Gastrocnemius medialis (tissue), 4 donors: Measurements from ENCODE around the gene ZNF800. TPM values are rescaled to one million over a fixed set of nuclear protein-coding genes. Genes with fewer than 3 reads are reported as not detected.

ENCODE experiments used
- ATAC-seq, 2 donors: fragments of 150-250 bp; one replicate each; pipeline ENCODE4 v1.9.1; 2016
- DNase-seq, 2 donors: peaks; one replicate each; pipeline ENCODE4 v3.0.0-alpha.2; 2019
- H3K27ac ChIP-seq, 4 donors: fragments of 200-600 bp; sonication (generic); 1 replicate in 1 of 4; 2 replicates in 3 of 4; pipeline ENCODE4 v1.5.1; 2016 to 2018; ENCODE audit warnings: mild to moderate bottlenecking in 2 of 4, moderate library complexity in 1 of 4
- H3K27me3 ChIP-seq, 3 donors: fragments of 200-600 bp; sonication (generic) in 2 of 3; 1 replicate in 1 of 3; 2 replicates in 2 of 3; pipeline versions ENCODE4 v1.5.1 to v1.6.0; 2016 to 2019; ENCODE audit warnings: mild to moderate bottlenecking in 1 of 3, moderate library complexity in 1 of 3
- H3K36me3 ChIP-seq, 2 donors: fragments of 200-600 bp; sonication (generic) in 1 of 2; one replicate each; pipeline ENCODE4 v1.5.1; 2017 to 2018
- H3K4me1 ChIP-seq, 2 donors: fragments of 200-600 bp; sonication (generic) in 1 of 2; one replicate each; pipeline ENCODE4 v1.5.1; 2016 to 2017; ENCODE audit warnings: mild to moderate bottlenecking in 2 of 2
- H3K4me3 ChIP-seq, 4 donors: fragments of 200-600 bp; sonication (generic) in 3 of 4; 1 replicate in 1 of 4; 2 replicates in 3 of 4; pipeline ENCODE4 v1.5.1; 2016 to 2019; ENCODE audit warnings: mild to moderate bottlenecking in 2 of 4
- H3K9me3 ChIP-seq, 3 donors: fragments of 200-600 bp; sonication (generic) in 2 of 3; 1 replicate in 1 of 3; 2 replicates in 2 of 3; pipeline ENCODE4 v1.5.1; 2016 to 2019
- CTCF ChIP-seq, 5 experiments: fragments of 450-650 bp in 3 of 5; fragments of 200-600 bp in 2 of 5; sonication (generic) in 2 of 5; IDR thresholded peaks in 4 of 5; conservative IDR thresholded peaks in 1 of 5; 1 replicate in 4 of 5; 2 replicates in 1 of 5; pipeline ENCODE4 v1.5.1; 2016 to 2019; ENCODE audit warnings: antibody characterized with exemption in 5 of 5, mild to moderate bottlenecking in 3 of 5, moderate library complexity in 3 of 5
- POLR2A ChIP-seq, 2 donors: fragments of 450-650 bp; IDR thresholded peaks; one replicate each; pipeline ENCODE4 v1.6.1; 2017; ENCODE audit warnings: antibody characterized with exemption in 2 of 2, mild to moderate bottlenecking in 2 of 2, moderate library complexity in 2 of 2
- in situ Hi-C, 4 donors: fragments of 200-750 bp; cut with MboI; loops; one replicate each; pipeline versions ENCODE4 v1.15.0 to v1.8.0; 2017; ENCODE audit warnings: low sequenced_read_pairs in 4 of 4
- intact Hi-C: fragments of 100-400 bp; cut with DNase I; formaldehyde crosslinking; loops from one replicate; pipeline ENCODE4 v1.15.1; 2023; ENCODE audit warnings: low total_unique reads
- total RNA-seq, 4 donors: library from RNA; depleted of rRNA; stranded (reverse); fragments of >200 nt; gene quantifications; one replicate each; pipeline versions ENCODE4 v1.1.0 to v1.2.3, GENCODE V29; 2016

ZNF800 gene
- total RNA-seq, 4 donors from 2014 or later = 22.1 to 41.3 (median 30.1) TPM

- intact Hi-C loops (no loop called here), in situ Hi-C loops (no loop called here)
- Histone ChIP-seq H3K4me3 (no peak overlapping the region), H3K4me1 (no peaks in the 10 kb centered on the region), H3K27me3 (peaks cover 0 to 4% (median 0%) of the 10 kb centered on the region in 3 donors), H3K27ac (no peak overlapping the region), H3K9me3 (no peaks in the 10 kb centered on the region), H3K36me3 (no peaks in the 10 kb centered on the region)
- DNase-seq (no peak), ATAC-seq (no peak)
- TF ChIP-seq POLR2A (IDR thresholded peaks at IDR 0.05) = no peak
- no peak for TF ChIP-seq CTCF (IDR thresholded peaks at IDR 0.05 in 4 of 5, conservative IDR thresholded peaks at IDR 0.05 in 1 of 5)
These were observed 70.2 kb downstream of the ZNF800 start for GRCh38 chr7:127322351-127322750.

- no peak for ATAC-seq
- TF ChIP-seq POLR2A (IDR thresholded peaks at IDR 0.05) (no peak), CTCF (IDR thresholded peaks at IDR 0.05 in 4 of 5, conservative IDR thresholded peaks at IDR 0.05 in 1 of 5) (no peak)
- in situ Hi-C loops = no loop called here
These were observed 71.5 kb downstream of the ZNF800 start for GRCh38 chr7:127320974-127321373.

More at GRCh38 chr7:127320974-127321373, 71.5 kb downstream of the ZNF800 start:
- DNase-seq = no peak
- H3K27ac ChIP-seq = no peak overlapping the region
- no peak overlapping the region for H3K4me3 ChIP-seq
- no peaks in the 10 kb centered on the region for H3K4me1 ChIP-seq
- H3K36me3 ChIP-seq = no peaks in the 10 kb centered on the region
- peaks cover 0 to 4% (median 0%) of the 10 kb centered on the region in 3 donors for H3K27me3 ChIP-seq
- H3K9me3 ChIP-seq = no peaks in the 10 kb centered on the region
- intact Hi-C loops = no loop called here

Other genes with a start within 250 kb of the ZNF800 start
- gene GRM8, start 139.8 kb downstream of the ZNF800 start, total RNA-seq = not detected
- gene GCC1, start 192.9 kb upstream of the ZNF800 start, total RNA-seq = 10 to 100 TPM; 12.3 to 17.9 (median 15.4) TPM
- gene ARF5, start 195.7 kb upstream of the ZNF800 start, total RNA-seq = 100 to 1,000 TPM in 3 of 4 donors, 10 to 100 TPM in 1; 76.3 to 202 (median 156) TPM
- gene FSCN3, start 201.0 kb upstream of the ZNF800 start, total RNA-seq = 1 to 10 TPM in 2 of 4 donors, not detected in 2; 1.9 to 2.5 TPM
- not detected for gene PAX4, start 225.4 kb upstream of the ZNF800 start, total RNA-seq